NCI-H510A treated with DMSO at 0.1 percent for 48 hours (cell line): Measurements from ENCODE around the gene ATG4A.

Experiments
- DNase-seq: peaks from one replicate; lab custom pipeline; 2025; lab: John Stamatoyannopoulos, UW

Gene ATG4A, protein sequence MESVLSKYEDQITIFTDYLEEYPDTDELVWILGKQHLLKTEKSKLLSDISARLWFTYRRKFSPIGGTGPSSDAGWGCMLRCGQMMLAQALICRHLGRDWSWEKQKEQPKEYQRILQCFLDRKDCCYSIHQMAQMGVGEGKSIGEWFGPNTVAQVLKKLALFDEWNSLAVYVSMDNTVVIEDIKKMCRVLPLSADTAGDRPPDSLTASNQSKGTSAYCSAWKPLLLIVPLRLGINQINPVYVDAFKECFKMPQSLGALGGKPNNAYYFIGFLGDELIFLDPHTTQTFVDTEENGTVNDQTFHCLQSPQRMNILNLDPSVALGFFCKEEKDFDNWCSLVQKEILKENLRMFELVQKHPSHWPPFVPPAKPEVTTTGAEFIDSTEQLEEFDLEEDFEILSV

DNA sequence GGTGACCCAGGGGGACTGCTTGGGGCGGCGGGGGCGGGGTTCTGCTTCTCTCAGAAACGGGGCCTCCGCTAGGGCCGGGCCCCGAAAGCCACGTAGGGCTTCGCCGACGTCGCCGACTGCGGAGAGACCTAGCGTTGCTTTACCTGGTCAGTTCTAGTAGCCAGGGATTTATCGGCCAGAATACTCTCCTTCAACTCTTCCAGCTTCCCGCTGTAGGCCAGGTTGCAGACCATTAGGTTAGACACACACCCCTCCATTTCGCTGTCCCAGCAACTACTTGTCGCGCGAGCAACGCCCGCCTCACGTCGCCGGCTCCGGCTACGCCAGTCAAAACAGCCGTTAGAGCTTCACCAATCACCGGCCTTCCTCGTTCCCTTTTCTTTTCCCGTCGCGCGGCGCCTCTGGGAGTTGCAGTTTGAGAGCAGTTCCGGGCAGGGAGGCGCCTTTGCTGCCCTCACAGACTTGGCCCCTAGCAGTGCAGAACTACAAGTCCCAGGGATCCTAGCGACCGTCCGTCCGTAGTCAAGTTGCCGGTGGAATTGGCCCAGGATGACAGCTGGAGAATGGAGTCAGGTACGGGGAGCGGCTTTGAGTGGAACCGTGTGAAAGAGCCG is at the start of gene ATG4A, which contains the start of gene PSMD10:
Gene ATG4A (plus strand): TSS at position 515 of the 614 bp plus-strand sequence. CDS start 49 bp downstream, at position 564.
Gene PSMD10 (minus strand): TSS at position 279 of the 614 bp plus-strand sequence. CDS start 22 bp downstream, at position 257.
- DNase-seq = peak; percentile 87

DNA sequence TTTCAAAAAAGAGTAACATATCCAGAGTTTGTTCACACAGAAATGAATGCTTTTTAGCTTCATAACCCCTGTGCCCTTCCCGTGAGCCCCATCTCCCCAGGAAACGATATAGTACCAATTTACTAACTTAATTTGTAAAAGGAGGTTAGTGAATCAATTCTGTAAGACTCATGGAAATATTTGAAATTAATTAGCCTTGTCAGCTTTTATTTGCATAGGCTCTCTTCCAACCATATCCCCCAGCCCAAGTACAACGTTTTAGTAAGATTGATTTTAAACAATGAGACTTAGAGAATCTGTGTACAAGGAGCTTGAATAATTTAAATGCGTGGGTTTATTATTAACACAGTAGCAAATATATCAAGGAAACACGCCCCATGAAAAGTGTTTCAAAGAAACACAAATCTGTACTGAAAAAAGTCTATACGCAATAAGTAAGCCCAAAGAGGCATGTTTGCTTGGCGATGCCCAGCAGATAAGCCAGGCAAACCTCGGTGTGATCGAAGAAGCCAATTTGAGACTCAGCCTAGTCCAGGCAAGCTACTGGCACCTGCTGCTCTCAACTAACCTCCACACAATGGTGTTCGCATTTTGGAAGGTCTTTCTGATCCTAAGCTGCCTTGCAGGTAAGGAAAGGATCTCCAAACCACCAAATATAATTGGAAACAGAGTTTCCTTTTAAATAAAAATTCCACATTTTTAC is 46.9 kb upstream of the ATG4A start, which contains the start of gene VSIG1:
Gene VSIG1 (plus strand): TSS at position 512 of the 703 bp plus-strand sequence. CDS start 66 bp downstream, at position 578.
- no peak for DNase-seq

DNA sequence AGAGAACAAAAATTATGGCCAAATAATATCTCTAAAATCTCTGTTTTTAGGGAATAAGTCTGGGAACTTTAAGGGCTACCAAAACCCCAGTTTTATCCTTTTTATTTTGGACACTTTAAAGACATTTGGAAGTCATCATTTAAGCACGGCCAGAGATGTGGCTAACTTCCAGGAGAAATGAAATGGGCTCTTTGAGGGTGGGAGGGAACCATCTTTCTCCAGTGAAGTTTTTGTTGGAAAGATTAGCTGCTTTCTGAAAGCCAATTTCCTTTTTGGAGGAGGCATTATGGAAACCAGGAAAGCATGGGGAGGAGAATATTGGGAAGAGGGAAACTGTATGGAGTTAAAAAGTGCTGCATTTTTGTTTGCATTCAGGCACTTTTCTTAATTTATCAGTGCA is 41.9 kb upstream of the ATG4A start:
- DNase-seq = no peak

DNA sequence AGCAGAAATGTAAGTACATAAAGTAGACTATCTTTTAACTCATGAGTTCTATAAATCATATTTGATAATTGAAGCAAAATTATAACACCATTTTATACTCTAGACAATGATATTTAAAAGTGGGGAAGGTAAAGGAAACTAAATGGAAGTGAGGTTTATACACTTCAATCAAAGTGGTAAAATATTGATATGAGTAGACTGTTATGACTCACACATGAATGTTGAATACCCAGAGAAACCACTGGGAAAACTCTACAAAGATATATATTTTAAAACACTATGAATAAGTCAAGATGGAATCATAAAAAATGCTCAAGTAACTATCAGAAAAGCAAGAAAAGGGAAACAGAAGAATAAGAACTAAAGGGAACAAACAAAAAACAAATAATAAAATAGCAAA is 38.4 kb upstream of the ATG4A start:
- DNase-seq = no peak

DNA sequence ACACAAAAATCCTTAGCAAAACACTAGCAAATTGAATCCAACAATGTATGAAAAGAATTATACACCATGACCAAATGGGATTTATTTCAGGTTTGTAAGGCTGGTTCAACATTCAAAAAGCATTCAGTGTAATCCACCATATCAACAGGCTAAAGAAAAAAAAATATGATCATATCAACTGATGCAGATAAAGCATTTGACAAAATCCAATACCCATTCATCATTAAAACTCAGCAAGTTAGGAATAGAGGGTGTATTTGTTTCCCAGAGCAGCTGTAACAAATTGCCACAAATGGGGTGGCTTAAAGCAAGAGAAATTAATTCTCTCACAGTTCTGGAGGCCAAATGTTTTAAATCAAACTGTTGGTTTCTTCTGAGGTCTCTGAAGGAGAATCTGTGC is 36.0 kb upstream of the ATG4A start:
- DNase-seq = no peak

DNA sequence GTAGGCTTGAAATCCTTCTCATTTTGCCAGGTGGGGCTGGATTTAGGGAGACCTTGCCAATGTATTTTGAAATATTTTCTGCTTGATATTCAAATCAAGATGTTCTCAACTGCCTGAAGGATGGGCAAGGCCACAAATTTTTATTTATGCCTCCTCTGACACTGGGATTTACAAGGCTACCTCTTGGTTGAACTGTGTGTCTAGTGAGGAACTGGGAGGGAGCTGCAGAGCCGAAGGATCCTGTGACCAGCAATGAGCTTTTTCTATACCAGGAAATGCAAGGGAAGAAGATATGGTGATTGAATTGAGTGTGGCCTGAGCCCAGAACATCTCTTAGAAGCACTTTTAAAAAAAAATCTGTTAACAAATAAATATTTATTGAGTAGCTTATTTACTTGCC is 31.8 kb upstream of the ATG4A start:
- no peak for DNase-seq

DNA sequence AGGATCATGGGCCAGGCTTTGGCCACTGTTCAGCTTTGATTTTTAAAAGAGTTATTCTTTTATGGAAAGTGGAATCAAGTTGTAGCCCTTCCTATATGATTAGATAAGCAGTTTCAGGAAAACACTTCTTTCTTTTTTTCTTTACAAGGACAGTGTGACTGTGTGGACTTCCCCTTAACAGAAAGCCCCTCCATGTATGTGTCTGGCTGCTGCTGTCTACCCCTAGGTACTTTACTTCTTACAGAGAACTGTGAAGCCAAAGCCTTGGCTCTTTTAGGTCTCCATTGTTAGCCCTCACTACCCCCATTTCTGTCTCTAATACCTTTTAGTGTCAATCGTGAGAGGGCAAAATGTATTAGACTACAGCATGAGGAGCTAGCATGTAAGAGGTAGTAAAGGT is 27.6 kb upstream of the ATG4A start:
- DNase-seq = no peak

DNA sequence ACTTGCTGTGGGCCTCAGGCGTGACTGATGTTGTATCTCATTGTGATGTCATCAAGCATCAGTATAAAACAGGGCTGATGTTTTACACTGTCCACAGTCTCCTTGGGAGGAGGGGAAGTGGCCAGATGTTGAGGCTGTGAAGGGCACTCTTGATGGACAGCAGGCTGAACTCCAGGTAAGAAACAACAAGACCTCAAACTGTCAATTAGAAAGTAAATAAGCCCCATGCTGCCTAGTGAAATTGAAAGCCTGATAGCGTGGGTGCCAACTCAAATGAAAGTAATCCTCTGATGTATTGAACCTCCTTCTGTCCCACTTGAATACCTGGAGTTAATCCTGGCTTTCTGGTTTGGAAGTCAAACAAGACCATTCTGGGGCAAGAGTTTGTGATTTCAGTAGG is 27.0 kb upstream of the ATG4A start:
- no peak for DNase-seq

DNA sequence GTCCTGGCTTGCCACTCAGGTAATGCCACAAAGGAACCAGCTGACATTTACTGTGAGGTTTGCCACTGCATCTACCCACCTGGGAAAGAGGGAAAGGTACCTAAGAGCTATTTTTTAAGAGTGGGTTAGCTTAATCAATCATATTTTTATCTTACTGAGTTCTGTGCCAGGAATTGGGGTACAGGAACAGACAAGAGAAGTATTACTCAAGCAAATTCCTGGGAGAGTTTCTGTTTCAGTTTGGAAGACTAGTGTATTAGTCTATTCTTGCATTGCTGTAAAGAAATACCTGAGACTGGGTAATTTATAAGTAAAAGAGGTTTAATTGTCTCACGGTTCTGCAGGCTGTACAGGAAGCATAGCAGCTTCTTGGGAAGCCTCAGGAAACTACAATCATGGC is 23.5 kb upstream of the ATG4A start:
- DNase-seq = no peak

DNA sequence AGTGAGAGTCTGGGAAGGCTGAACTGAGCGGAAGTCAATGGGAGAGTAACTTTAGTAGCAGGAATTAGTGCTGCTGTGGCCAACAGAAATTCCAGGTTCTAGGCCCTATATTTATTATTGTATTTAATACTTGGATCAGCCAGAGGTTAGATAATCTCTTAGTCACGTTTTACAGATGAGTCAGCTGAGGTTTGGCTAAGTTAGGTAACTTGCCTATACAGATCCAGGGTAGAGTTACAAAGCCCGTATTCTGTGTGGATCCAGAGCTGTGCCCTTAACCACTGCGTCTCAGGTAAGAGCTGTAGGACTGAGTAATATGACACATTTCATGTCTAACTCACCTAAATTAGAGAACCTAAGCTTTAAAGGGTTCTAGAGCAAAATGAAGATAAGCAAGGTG is 20.7 kb upstream of the ATG4A start:
- DNase-seq = no peak

DNA sequence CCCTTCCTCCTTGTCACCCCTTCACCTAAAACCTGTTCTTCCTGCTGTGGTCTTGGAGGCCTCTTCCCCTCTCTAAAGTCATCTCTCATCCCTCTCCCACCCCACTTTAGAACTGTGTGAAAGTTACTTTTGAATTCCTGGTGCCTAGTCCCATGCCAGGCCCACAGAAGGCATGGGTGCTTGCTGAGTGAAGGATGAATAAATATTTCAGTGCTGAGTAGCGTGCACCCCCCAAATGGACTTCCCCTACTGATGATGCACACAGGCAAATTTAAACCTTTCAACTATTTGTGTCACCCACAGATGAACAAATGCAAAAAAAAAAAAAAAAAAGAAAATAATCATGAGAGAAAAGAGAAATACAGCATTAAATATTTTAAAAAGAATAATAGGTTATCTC is 20.0 kb upstream of the ATG4A start:
- DNase-seq = no peak

DNA sequence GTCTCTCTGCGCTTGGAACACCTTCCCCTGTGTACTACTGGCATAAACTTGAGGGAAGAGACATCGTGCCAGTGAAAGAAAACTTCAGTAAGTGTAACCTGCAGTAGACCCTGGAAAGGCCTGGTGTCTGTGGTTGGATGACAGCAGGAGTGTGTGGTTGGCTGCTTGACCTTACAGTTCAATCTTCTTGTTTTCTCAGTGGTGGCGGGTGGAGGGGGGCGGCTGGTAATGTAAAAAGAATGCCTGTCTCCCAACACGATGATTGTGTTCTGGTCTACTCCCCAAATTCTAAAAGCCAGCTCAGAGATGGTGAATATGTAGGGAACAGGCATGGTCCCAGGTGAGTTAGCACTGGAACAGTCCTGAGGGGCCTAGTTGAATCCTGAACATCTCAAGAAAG is 18.8 kb upstream of the ATG4A start:
- DNase-seq = no peak

DNA sequence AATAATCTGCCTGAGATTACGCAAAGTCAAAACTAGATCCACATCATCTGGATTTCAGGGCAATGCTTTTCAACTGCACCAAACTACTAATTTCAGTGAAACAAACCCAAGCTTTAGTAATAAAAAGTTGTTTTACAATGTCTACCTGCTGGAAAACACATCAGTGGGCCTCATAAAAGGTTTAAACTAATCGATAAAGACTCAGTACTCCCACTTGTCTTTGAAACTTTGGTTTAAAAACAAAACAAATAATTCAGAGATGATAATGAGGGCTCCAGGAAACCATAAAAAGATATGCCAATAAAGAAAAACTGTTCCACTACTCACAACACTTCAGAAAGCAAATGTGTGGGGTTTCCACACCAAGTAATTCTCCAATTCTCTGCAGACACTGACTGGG is 10.5 kb upstream of the ATG4A start:
- no peak for DNase-seq

DNA sequence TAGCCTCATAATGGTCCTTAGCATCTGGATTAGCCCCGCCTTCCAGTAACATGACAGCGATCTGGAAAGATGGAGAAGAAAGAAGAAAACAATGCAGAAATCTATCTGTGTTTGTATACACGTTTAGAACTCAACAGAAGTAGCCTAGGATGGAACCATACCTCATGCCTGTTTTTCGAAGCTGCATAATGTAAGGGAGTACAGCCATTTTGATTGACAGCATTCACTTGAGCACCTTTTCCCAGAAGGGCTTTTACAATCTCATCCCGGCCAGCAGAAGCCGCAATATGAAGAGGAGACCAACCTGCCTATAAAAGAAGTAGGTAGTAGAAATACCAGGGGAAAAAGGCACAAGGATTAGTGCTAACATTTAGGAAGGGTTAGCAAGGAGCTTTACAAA is 3.8 kb upstream of the ATG4A start:
- DNase-seq = no peak

DNA sequence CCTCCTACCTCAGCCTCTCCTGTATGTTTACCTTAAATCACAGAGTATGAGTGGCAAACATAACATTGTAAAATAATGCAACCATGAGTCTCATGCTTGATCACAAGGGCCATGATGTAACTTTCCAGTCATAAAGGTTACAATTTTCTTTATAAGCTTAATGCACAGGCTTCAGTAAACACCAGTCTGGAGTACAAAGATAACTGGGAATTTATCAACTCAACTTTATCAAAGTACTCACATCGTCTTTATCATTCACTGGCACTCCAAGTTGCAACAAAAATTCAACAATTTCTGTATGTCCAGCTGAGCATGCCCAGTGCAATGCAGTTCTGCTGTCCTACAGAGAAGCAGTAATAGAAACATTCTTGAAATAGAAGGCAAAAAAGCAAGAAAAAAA is 3.1 kb upstream of the ATG4A start:
- DNase-seq = no peak

DNA sequence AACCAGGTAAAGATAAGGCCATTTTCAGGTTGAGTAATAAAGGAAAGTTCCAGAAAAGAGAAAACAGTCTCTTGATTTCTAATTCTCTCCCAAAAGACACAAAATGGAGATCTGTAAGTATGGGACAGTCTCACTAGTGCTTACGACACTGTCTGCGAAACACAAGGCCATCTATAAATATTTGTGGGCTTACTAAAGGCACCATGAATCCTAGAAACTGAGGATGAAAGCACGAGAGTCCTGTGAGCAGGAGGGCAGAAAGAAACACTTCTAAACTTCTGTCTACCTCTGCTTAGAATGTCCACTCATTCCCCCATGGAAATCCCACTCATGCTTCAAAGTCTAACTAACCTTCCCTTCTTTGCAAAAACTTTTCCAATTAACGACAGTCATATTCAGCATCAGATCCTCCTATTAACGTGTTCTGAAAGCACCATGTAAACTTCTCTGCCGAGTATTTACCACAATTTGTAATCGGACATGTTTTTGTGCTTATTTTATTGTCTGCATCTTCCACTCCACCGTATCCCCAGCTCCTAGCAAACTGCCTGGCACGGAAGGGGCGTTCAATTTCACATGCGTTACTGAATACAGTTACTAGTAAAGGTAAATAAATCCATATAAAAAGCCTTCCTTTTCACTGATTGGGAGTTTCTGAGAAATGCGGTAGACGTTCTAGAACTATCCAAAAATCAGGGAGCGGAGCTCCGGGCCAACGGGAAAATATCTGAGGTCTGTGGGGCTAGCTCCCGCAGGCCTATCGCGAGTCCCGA is 901 bp upstream of the ATG4A start:
- peak; percentile 39 for DNase-seq

DNA sequence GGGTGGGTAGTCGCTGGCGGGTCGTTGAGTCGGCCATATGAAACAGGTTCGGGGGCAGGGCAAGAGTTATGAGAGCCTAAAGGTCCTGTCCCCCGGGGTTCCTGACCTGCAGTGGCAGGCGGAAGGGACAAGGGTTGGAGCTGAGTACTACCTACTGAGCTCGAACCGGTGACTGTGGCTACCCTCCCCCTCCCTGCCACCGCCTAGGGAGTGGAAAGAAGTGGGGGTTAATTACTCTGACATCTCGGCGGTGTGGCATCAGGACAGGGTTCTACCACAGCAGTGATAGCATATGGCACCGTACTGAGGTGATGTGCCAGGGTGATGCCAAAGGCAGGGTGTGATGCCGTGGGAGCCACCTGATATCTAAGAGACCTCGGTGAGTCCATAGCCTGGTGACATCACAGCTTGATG is 307 bp downstream of the ATG4A start:
- DNase-seq = peak; percentile 53

DNA sequence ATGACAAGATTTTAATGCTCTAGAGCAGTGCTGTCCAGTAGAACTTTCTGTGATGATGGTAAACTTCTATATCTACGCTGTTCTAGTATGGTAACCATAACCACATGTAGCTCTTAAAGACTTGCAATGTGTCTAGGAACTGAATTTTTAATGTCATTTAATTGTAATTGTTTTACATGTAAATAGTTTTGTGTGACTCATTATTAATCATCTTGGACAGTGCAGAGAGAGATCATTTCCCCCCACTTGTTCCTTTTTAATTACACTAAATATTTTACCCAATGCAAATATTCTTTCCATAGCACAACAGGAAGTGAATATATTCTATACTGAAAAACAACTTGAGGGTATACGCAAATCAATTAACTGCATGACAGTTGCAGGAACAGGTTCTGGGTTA is 5.8 kb downstream of the ATG4A start:
- no peak for DNase-seq

DNA sequence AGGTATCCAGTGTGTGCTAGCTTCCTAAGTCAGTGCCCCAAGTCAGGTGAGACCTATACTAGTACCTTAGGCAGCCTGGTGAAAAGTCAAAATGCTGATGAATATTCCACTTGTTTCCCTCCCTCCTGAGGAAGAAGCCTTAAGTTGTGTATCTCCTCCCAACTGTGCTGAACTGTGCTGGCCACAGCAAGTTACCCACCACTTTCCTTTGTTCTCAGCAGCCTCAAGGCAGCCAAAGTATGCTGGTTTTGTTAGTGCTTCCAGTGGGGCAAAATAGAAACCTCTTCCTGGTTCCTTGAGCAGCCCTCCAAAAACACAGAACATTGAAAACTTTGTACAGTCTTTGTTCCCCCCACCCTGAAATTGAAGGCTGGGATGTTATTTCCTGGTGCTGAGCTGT is 13.9 kb downstream of the ATG4A start:
- DNase-seq = no peak

DNA sequence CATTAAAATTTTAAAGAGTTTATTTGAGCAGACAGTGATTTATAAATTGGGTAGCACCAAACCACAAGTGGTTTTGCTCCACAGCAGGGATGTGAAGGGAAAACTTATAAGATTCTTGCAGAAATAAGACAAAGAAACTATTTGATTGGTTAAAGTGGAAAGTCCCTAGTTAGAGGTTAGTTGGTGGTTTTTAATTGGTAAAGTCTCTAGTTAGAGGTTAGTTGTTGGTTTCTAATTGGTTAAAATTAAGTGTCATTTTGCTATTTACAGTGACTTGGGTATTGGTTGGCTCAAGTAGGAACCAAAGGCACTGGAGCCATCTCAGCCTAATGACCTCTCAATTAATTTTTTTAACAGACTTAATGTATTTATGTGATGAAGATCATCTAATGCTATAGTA is 23.0 kb downstream of the ATG4A start:
- no peak for DNase-seq

DNA sequence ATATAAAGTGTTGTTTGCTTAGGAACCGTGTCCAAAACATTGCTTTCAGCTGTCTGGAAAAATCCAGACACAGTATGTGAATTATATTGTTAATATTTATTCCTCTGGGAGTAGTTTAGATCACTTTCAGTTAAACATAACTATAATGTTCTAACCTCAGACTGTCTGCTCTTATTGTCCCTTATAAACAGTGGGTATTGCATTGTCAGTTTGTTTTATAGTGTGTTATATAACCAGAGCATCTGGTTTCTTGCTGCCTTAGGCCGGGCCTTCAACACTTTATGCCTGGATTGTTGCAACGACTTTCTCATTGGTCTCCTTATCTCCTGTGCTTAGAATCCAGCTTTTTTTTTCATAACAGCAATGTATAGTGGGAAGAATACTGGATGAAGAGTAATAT is 26.4 kb downstream of the ATG4A start:
- DNase-seq = no peak

DNA sequence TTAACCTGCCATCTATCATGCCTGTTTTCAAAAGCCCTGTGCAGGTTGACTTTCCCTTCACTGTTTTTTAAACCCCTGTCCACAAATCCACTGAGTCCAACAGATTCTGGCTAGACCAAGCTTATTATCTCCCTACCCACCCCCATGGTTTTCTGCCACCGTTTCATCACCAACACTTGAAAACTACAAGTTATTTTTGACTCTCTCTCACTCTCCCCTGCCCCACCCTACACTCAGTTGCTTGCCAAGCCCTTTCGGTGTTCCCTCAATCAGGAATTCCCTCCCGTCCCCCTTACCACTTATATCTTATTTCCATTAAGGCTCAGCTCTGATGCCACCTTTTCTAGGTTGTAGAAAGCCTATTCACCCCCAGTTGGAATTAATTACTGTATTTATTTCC is 29.7 kb downstream of the ATG4A start:
- no peak for DNase-seq
